ENCODE measurements around the gene GFOD1. TPM values are rescaled to one million over a fixed set of nuclear protein-coding genes. Genes with fewer than 3 reads are reported as not detected.
A peak's percentile ranks its signal among the peaks of the same experiment; 100 is the strongest.

GFOD1 gene
- 2.3 and 2.8 TPM in 2 replicates for total RNA-seq
- 1.7 TPM for polyA plus RNA-seq (2012)

GRCh38 chr6:13487122-13488014 is at the start of gene GFOD1:
Gene GFOD1, minus strand, starts transcription at chr6:13487600. Its CDS starts 710 bp downstream, at chr6:13486890.
- DNase-seq (ENCODE audit: low read depth) = peak; percentile 88

GRCh38 chr6:13536796-13537526 is 49.6 kb upstream of the GFOD1 start:
- DNase-seq (ENCODE audit: low read depth) = no peak

- no peak for DNase-seq (ENCODE audit: low read depth)
Observed at GRCh38 chr6:13535306-13535705, 47.9 kb upstream of the GFOD1 start.

GRCh38 chr6:13534536-13534935 is 47.1 kb upstream of the GFOD1 start:
- no peak for DNase-seq (ENCODE audit: low read depth)

- no peak for DNase-seq (ENCODE audit: low read depth)
Observed at GRCh38 chr6:13531956-13532355, 44.6 kb upstream of the GFOD1 start.

- no peak for DNase-seq (ENCODE audit: low read depth)
Observed at GRCh38 chr6:13528777-13529343, 41.5 kb upstream of the GFOD1 start.

GRCh38 chr6:13528232-13528631 is 40.8 kb upstream of the GFOD1 start:
- DNase-seq (ENCODE audit: low read depth) = no peak

- DNase-seq (ENCODE audit: low read depth) = no peak
Observed at GRCh38 chr6:13527671-13528056, 40.3 kb upstream of the GFOD1 start.

- peak; percentile 78 for DNase-seq (ENCODE audit: low read depth)
Observed at GRCh38 chr6:13526727-13527670, 39.6 kb upstream of the GFOD1 start.

GRCh38 chr6:13526357-13526726 is 38.9 kb upstream of the GFOD1 start:
- DNase-seq (ENCODE audit: low read depth) = no peak

GRCh38 chr6:13524801-13525508 is 37.6 kb upstream of the GFOD1 start:
- DNase-seq (ENCODE audit: low read depth) = no peak

- peak; percentile 86 for DNase-seq (ENCODE audit: low read depth)
Observed at GRCh38 chr6:13523826-13524622, 36.6 kb upstream of the GFOD1 start.

GRCh38 chr6:13522656-13523055 is 35.3 kb upstream of the GFOD1 start:
- DNase-seq (ENCODE audit: low read depth) = no peak

- DNase-seq (ENCODE audit: low read depth) = no peak
Observed at GRCh38 chr6:13519839-13520238, 32.4 kb upstream of the GFOD1 start.

GRCh38 chr6:13517116-13517515 is 29.7 kb upstream of the GFOD1 start:
- no peak for DNase-seq (ENCODE audit: low read depth)

GRCh38 chr6:13515912-13516311 is 28.5 kb upstream of the GFOD1 start:
- DNase-seq (ENCODE audit: low read depth) = no peak

- peak; percentile 77 for DNase-seq (ENCODE audit: low read depth)
Observed at GRCh38 chr6:13513626-13514502, 26.5 kb upstream of the GFOD1 start.

GRCh38 chr6:13512900-13513299 is 25.5 kb upstream of the GFOD1 start:
- DNase-seq (ENCODE audit: low read depth) = no peak
